Measurements from ENCODE around the gene TGIF2.
"Not testable (repeated sequence)": the region's sequence is repeated elsewhere in the genome, so short reads cannot be mapped to it uniquely, and the experiment has no call there.

Gene TGIF2

GRCh38 chr20:36547186-36548005 lies 26.0 kb upstream of the TGIF2 start:
- DNase-seq = no peak

GRCh38 chr20:36548006-36548315 lies 25.4 kb upstream of the TGIF2 start:
- DNase-seq = peak; percentile 44

DNA sequence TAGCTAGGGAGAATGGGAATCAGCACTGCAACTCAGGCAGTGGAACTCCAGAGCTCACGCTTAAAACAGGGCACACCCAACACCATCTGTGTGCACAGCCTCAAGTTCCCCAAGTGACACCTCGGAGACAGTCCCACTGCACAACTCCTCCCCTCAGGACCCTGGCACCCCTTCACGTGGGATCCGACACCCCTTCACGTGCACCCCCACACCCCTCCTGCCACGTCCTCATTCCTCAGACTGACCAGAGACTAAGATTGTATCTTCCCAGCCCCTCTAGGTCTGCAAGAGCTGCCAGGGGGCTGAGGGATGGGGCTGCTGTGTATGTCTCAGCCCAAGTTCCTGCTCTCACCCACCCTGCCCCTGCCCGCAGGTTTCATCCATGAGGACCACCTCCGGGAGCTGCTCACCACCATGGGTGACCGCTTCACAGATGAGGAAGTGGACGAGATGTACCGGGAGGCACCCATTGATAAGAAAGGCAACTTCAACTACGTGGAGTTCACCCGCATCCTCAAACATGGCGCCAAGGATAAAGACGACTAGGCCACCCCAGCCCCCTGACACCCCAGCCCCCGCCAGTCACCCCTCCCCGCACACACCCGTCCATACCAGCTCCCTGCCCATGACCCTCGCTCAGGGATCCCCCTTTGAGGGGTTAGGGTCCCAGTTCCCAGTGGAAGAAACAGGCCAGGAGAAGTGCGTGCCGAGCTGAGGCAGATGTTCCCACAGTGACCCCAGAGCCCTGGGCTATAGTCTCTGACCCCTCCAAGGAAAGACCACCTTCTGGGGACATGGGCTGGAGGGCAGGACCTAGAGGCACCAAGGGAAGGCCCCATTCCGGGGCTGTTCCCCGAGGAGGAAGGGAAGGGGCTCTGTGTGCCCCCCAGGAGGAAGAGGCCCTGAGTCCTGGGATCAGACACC lies 24.4 kb upstream of the TGIF2 start:
- no peak for DNase-seq

DNA sequence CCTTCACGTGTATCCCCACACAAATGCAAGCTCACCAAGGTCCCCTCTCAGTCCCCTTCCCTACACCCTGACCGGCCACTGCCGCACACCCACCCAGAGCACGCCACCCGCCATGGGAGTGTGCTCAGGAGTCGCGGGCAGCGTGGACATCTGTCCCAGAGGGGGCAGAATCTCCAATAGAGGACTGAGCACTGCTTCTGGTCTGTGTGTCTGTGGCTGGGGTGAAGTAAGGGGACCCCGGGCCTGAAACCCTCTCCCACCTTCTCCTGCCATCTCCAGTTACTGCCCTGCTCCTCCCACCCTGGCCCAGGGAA lies 23.8 kb upstream of the TGIF2 start:
- DNase-seq = no peak

DNA sequence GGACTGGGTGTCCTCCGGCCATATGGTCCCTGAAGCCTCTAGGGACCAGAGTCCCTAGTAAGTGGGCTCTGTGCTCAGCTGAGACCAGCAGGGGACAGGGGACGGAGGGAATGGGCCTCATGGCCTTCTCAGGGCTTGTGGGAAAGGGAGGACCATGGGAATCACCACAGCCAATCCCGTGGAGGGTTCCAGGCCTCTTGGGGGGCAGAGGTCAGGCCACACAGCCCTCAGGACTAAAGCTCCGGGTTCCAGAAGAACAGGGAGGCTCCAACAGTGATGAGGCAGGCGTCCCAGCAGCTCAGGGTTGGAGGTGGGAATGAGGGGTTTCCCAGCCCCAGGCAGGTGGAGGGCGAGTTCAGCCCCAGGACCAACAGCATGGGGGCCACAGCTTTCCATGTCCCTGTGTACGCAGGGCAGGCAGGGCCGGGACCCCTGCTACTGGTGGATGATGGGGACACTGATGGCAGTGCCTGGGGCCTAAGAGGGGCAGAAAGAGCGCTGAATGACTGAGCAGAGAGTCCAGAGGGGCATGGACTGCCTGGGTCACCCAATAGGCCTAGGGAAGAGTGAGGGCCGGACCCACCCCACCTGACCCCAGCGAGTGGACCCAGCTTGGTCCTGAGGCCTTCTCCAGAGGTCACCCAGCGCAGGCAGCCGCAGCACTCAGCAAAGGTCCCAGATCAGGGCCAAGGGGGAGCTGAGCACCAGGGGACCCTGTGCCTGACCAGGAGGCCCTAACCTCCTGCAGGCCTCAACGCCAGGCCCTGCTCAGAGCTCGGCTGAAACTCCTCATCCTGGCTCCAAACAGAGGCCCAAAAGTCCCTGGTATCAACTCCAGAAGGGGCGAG lies 23.2 kb upstream of the TGIF2 start:
- no peak for DNase-seq

DNA sequence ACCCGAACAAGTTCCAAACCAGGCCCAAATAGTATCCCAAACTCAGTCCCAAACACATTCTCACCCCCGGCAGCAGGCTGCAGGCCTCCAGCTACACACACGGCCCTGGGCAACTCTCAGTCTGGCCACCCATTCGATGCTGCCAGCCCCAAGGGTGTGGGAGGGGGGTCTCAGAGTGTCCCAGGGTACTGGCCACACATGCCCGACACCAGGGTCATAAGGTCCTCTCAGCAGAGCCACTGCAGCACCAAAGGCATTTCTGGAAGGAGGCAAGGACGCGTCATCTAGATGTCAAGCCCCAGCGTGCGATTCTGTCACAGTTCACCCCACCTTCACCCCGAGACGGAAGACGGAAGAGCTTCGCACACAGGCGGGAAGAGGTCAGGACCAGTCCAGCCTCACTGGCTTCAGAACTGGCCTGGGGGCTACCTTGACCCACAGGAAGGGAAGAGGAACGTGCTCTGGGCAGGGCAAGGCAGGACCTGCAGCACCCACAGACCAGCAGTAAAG lies 22.6 kb upstream of the TGIF2 start:
- DNase-seq = no peak

DNA sequence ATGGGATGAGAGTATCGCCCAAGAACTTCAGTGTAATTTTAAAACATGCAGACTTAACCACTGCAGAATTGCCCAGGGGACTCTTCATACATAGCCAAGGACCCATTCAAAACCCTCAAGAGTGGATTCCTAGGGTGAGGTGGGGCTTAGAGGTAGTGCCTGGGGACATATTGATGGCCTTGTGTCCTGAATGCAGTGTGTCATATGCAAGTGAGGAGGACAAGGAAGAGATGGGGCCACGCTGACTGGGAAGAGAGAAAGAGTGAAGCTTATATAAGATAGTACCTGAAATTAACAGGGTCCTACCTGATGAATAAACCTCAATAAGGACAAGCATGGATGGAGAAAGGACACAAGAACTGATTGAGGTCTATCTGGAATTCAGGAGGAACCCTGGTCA lies 18.1 kb upstream of the TGIF2 start:
- no peak for DNase-seq

DNA sequence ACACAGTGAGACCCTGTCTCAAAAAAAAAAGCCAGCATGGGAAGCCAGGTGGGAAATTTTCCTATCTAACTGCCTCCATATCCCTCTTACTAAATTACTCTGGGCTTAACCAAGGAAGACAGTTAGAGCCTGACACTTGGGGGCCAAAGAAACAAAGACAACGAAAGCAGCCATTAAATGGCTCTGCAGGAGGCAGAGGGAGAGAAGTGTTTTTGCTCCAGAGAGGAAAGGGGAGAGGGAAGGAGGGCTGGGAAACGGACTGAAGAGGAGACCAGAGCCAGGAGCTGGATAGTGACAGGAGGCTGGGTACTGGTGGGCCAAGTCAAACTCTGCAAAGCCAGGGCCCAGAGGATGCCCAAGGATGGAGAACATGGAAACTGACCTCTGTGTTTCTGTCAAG lies 10.7 kb upstream of the TGIF2 start:
- no peak for DNase-seq

GRCh38 chr20:36563374-36563773 lies 10.0 kb upstream of the TGIF2 start:
- DNase-seq = no peak

GRCh38 chr20:36564078-36564725 lies 9.2 kb upstream of the TGIF2 start:
- DNase-seq = not testable (repeated sequence)

DNA sequence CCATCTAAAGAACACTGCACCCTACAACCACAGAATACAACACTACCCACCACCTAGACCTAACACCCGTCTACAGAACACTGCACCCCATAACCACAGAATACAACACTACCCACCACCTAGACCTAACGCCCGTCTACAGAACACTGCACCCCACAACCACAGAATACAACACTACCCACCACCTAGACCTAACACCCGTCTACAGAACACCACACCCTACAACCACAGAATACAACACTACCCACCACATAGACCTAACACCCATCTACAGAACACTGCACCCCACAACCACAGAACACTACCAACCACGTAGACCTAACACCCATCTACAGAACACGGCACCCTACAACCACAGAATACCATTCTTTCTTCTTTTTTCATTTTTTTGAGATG lies 8.7 kb upstream of the TGIF2 start:
- not testable (repeated sequence) for DNase-seq

GRCh38 chr20:36565520-36565919 lies 7.9 kb upstream of the TGIF2 start:
- no peak for DNase-seq

- DNase-seq = no peak
Measured at GRCh38 chr20:36569847-36570429, 3.5 kb upstream of the TGIF2 start.

DNA sequence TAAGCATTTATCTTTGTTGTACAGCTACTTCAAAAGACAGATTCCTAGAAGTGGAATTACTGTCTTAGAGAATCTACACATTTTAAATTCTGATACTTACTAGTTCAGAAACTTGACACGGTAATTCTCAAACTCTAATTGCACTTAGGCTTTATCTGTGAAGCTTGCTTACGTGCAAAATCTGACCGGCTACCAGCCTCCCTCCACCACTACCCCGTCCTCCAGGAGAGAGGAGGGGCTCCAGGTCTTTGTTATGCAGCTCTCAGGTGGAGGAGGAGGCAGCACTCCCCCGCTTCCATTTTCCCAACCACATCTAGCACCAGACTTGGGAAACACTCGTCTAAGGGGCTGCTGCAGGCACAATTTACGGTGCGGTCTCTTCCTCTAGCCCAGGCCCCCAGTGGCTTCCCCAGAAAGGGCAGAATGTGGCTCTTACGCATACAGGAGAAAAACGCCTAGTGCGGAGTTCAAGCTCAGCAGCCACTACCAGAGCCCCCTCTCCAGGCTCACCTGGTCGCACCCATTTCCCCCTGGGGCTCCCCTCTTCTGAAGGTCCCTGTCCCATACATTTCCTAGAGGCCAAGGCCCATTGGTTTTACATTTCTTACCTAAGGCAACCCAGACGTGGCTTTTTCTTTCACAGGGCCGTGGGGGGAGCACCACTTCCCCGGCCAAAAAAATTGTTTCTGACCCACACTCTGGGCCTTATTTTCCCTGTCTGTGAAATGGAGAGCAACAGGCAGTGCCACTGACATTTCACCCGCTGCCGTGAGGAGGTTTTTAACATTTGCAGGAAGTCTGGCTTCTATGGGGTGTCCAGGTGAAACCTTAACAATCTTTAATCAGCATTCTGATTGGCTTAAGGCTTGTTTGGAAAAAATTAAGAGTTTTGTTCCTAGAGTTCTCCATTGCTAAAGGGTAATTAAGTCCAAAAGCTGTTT lies 1.6 kb upstream of the TGIF2 start:
- DNase-seq = peak; percentile 63

GRCh38 chr20:36572701-36573102 lies 695 bp upstream of the TGIF2 start:
- DNase-seq = peak; percentile 73

DNA sequence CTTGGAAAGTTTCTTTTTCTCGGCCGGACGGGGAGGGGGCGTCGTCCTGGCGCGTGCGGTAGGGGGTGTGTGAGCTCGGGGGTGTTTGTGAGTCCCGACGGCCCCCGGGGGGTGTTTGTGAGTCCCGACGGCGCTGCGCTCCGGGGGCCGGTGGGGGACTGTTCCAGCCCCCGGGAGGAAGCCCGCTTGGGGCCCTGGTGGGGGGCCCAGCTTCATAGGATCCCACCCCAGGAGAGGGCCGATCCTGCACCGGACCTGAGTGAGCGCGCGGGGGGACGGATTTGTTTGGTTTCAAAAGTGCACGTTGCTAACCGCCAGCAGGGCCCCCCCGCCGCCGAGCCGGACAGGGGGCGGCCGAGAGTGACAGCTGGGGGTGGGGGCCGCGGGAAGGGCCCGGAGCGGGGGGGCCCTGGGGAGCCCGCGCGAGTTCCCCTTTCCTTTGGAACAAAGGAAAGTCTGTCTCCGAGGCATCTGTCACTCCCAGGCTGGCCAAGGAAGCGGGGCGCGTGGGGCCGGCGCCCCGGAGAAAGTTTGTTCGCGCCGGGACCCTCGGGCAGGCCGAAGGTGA lies 485 bp downstream of the TGIF2 start:
- peak; percentile 76 for DNase-seq

GRCh38 chr20:36574366-36575135 lies 1.2 kb downstream of the TGIF2 start:
- peak; percentile 64 for DNase-seq

- DNase-seq = no peak
Measured at GRCh38 chr20:36576081-36576445, 2.7 kb downstream of the TGIF2 start.

DNA sequence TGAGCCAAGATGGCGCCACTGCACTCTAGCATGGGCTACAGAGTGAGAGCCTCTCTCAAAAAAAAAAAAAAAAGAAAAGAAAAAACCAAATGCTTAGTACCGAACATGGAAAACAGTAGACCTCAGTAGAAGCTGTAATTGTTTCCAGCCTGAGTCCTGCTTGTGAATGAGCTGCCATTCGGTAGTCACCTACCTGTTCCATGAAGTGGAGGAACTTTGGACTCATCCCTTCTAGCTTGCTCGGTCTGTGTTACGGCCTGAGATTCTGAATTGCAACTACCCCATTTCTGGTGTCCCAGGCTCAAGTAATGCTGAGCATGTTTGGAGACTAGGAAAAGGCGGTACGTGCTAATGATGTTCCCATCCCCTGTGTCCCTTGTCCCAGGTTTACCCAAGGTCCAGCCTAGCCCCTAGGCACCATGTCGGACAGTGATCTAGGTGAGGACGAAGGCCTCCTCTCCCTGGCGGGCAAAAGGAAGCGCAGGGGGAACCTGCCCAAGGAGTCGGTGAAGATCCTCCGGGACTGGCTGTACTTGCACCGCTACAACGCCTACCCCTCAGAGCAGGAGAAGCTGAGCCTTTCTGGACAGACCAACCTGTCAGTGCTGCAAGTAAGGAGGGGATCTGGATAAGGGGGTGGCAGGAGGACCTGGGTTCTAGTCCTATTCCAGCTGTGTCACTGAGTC lies 5.1 kb downstream of the TGIF2 start:
- no peak for DNase-seq
